Neural progenitor cell (in vitro differentiated cells): ENCODE data around the gene SSX5.
"Not testable (repeated sequence)": the region's sequence is repeated elsewhere in the genome, so short reads cannot be mapped to it uniquely, and the experiment has no call there.

Experiments used
- CTCF ChIP-seq: fragments of 200-600 bp; sonication (generic); IDR thresholded peaks from 2 replicates; pipeline ENCODE4 v1.5.1; 2017; ENCODE audit warnings: antibody characterized with exemption, mild to moderate bottlenecking
- EZH2 ChIP-seq: fragments of 200-600 bp; sonication (generic); IDR thresholded peaks from 2 replicates; pipeline ENCODE4 v1.6.1; 2017; ENCODE audit warnings: antibody characterized with exemption, mild to moderate bottlenecking, moderate library complexity
- EZH2phosphoT487 ChIP-seq: fragments of 200-600 bp; sonication (generic); IDR thresholded peaks from 2 replicates; pipeline ENCODE4 v1.6.1; 2017; ENCODE audit warnings: antibody characterized with exemption

GRCh38 chrX:48139076-48139475 is 57.5 kb downstream of the SSX5 start:
- TF ChIP-seq CTCF, EZH2phosphoT487, EZH2: not testable (repeated sequence)
